ENCODE data around the gene RPL3.
"Not testable (repeated sequence)": the region's sequence is repeated elsewhere in the genome, so short reads cannot be mapped to it uniquely, and the experiment has no call there.

Gene RPL3

DNA sequence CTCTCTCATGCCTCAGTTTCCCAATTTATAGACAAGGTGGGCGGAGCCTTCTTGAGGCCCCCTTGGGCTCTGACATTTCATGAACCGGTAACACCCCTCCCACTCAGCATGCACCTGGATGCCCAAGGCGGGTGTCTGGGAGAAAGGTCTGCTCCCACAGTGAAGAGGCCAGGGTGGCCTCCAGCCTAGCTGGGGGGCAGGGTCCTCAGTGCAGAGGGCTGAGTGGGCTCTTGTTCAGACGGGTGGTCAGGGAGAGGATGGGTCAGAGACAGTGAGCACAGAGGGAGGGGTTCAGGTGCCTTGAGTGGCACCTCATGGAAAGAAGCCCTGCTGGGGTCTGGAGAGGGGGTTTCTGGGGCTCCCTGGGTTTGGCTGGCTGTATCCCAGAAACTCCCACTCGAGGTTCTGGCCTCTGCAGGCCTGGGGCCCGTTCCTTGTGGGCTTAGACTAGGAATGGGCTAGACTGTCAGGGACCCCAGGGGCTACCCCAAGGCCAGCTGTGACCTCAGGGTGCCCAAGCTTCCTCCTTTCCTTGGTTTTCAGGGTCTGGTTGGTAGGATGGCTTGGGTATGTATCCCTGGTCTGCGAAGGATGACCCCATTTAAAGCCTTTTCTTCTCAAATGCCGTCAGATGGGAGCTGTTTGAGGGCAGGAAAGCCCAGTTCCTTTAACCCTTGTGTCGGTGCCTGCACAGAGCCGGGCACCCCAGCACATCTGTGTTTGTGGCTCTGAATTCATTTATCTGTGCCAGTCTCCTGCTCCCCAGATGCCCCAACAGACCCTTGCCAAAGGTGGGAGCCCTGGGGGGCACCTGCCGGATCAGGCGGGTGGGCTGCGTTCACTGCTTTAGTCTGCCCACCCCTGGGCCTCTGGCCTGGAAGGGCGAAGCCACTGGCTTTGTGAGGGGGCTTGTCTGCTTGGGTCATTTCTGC is 31.6 kb upstream of the RPL3 start:
- DNase-seq, result no peak

GRCh38 chr22:39349967-39350726 is 30.7 kb upstream of the RPL3 start, which contains the start of gene SYNGR1:
Gene SYNGR1 (plus strand): TSS chr22:39349991. CDS start chr22:39350011, 20 bp downstream.
- no peak for DNase-seq

DNA sequence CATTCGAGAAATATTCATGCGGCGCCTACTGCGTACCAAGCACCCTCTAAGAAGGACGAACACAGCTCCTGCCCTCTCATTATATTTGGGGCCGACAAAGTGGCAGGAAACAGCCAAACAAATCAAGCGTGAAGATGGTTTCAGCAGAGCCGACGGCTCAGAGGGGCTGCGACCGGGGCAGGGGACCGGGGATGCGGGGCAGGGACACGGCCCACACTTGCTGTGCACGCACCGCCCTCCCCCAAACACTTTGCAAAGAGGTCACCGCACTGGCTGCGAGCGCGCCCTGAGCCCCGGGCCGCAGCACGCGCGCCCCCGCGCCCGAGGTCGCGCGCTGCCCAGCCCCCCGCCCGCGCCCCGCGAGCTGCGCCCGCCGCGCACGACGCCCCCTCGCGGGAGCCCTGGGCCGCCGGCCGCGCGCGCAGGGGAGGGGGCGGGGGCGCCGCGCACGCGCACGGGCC is 30.1 kb upstream of the RPL3 start:
- DNase-seq, result no peak

- no peak for DNase-seq
These were observed 29.6 kb upstream of the RPL3 start for GRCh38 chr22:39348909-39349505.

DNA sequence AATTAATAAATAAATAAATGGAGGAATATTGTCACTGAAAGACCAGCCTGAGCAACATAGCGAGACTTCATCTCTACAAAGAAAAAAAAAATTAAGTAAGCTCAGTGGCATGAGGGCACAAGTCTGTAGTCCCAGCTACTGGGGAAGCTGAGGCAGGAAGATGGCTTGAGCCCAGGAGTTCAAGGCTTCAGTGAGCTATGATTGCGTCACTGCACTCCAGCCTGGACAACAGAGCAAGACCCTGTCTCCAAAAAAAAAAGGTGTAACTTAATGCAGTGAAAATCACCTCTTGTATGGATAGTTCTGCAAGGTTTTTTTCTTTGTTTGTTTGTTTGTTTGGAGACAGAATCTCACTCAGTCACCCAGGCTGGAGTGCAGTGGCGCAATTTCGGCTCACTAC is 25.8 kb upstream of the RPL3 start:
- DNase-seq, result no peak

DNA sequence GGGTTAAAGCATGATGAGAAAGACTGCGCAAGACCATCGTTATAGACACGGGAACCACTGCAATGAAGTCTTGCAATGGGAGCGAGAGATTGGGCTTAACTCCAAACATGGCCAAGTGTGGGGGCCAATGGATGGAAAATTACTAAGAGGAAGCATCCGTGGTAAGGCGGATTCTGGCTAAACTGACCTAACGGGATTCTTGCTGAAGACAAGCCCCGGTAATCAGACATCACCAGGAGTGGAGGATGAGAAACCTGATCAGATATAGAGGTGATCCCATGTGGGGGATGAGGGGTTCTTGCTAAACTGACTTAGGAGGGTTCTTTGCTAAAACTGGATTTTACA is 24.6 kb upstream of the RPL3 start:
- no peak for DNase-seq

DNA sequence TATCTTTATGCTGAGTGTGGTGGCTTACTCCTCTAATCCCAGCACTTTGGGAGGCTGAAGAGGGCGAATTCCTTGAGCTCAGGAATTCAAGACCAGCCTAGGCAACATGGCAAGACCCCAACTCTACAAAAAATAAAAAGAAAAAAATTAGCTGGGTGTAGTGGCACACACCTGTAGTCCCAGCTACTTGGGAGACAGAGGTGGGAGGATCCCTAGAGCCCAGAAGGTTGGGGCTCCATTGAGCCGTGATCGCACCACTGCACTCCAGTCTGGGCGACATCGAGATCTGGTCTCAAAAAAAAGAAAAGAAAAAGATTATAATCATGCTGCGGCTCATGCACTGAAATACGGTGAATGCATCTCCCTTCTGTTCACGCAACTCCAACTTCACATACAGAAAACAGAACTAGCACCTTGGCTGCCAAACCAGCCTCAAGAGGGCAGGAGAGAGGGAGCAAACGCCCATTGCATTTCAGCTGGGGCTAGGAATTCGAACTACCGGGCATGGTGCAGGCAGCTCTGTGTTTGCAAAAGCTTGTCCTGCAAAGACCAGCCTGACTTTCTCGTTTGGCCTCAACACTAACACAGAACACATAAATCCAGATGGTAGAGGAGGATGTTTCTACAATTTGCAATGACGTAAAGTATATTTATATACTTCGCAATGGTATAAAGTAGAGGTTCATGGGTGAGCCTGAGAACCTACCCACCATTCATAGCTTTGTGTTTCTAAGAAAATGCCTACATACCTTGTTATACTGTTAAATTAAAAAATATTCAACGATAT is 24.0 kb upstream of the RPL3 start:
- DNase-seq, result no peak

GRCh38 chr22:39341179-39341578 is 21.8 kb upstream of the RPL3 start:
- no peak for DNase-seq

DNA sequence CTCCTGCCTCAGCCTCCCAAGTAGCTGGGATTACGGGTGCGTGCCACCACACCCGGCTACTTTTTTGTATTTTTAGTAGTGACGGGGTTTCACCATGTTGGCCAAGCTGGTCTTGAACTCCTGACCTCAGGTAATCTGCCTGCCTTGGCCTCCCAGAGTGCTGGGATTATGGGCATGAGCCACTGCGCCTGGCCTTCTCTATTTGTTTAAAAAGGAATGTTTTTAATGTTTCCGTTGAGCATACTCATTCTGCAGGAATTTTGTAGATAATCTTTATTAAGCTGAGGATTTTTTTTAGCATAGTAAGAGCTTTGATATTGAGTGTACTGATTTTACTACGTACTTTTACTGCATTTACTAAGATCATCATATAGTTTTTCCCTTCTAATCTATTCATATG is 20.4 kb upstream of the RPL3 start:
- not testable (repeated sequence) for DNase-seq

GRCh38 chr22:39336411-39336810 is 17.0 kb upstream of the RPL3 start:
- DNase-seq, result no peak

GRCh38 chr22:39332441-39333064 is 13.1 kb upstream of the RPL3 start:
- no peak for DNase-seq

- DNase-seq, result not testable (repeated sequence)
These were observed 11.1 kb upstream of the RPL3 start for GRCh38 chr22:39330553-39330952.

DNA sequence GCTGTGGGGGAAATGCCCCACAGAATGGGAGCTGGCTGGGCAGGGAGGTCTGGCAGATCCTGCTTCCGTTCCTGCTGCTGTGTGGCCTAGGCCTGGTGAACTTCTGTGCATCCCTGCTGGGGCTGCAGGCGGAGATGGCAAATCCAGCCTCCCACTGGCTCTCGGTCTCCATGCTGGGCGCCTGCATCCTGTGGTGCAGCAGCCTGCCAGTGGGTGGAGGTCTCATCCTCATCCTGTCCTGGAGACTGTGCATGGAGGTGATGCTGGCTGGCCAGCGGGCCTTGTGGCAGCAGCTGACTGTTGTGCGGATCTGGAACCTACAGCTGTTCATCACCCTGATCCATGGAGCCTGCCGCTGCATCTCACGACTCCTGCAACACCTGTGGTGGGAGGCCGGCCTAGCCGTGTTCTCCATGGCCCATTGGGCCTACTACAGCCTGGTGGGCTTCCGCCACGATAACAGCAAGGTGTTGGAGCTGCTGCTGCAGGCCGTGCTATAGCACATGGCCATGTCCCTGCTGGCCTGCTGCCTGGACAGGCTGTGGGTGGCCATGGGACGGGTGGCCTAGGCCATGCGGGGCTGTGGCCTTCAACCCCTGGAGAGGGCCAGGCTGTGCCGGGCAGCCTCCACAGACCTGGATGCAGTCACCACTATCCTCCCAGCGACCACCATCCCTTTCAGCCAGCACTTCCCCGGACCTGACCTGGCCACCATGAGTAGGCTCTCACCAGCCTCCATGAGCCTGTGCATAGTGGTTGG is 8.8 kb upstream of the RPL3 start:
- no peak for DNase-seq

DNA sequence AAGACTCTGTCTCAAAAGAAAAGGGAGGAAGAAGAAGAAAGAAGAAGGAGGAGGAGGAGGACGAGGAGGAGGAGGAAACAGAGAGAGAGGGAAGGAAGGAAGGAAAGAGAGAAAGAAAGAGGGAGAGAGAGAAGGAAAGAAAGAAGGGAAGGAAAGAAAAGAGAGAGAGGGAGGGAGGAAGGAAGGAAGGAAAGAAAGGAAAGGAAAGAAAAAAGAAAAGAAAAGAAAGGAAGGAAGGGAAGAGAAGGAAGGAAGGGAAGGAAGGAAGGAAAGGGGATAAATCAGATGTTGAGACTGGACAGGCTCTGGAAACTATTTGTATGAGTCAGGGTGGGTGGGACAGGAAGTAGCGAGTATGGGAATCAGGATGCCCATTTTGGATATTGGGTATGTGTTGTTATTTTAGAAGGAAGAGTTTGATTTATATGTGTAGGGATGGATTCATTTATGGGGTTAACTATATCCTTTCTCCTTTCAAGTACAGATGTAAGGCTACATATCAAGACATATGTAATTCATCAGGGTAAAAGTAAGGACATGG is 6.0 kb upstream of the RPL3 start:
- DNase-seq, result no peak

DNA sequence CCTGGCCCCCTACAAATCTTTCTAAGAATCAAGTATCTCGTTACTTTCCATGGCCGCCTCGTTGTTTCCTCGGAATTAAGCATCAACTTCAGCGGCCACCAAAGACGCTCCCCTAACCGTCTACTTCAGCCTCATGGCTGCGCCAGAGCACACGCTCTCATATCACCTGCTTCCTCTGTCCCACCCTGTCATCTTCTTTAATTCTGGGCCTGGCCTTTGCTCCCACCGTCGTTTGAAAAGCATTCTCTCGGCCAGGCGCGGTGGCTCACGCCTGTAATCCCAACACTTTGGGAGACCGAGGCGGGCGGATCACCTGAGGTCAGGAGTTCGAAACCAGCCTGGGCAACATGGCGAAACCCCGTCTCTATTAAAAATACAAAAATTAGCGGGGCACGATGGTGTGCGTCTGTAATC is 1.2 kb upstream of the RPL3 start:
- DNase-seq, result not testable (repeated sequence)

DNA sequence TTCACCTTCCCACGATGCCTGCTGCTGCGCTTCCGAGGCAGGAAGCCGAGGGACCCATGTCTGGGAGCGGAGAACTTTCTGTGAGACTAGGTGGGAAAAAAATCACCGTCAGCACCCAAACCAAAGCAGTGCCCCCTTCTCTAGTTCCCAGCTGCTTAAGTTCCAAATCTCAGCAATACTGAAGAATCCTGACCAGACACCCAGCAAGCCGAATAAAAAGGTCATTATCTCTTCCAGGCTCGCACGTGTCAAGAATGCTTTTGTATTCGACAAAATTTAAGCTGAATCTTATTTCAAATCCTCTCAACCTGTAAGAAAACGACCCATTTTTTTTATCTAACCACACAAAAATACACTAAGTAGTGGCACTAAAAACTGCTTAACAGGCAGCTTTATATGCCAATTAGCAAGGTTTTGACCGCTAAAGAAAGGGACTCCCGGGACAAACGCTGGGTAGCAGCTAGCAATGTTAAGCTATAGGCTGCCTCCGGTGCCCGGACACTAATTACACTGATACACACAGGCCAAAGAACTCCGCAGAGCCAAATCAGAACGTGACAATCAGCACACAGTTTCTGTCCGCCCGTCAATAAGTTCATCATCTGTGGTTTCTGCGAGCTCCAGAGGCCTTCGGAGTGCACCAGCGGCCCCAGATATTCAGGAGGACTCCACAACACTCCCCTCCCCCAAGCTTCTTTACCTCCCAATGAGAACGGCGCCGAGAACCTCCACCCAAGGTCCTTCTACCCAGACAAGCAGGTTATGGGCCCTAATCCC is 728 bp downstream of the RPL3 start:
- peak in 2 of 4 experiments; percentile 35 to 37 for DNase-seq

DNA sequence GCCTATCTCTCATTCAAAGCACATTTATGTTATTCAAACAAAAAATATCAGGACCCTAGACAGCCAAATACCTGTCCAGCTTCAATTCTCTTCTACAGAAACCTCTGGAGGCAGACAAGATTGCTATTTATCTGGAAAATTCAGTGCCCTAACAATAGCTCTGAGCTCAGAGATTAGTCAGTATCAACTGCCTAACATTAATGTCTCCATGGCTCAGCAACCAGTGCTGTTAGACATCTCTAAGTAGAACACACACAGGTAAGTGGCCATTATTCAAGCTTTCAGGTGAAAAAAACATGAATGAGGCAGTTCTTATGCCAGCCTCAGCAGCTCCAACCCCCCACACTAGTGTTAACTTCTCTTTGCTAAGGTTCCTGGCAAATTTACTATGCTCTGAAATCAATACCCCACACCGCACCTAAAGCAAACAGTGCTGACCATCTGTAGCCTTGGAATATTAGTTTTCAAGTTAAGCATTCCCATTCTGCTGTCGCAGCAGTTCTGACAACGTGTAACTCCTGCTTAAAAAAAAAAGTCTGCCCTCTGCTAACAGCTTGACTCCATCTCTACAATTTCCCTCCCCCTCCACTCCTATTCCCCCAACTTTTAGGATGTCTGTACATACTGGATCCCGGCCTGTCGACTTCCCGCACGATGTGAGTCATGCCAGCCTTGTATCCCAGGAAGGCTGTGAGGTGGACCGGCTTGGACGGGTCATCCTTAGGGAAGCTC is 1.5 kb downstream of the RPL3 start:
- DNase-seq, result no peak

- DNase-seq, result no peak
These were observed 2.2 kb downstream of the RPL3 start for GRCh38 chr22:39317084-39317774.

All from activated CD4-positive, CD25-positive, alpha-beta regulatory T cell (primary cell).